ENCODE data around the gene TUBG2.
A peak's percentile ranks its signal among the peaks of the same experiment; 100 is the strongest.
"Not testable (repeated sequence)": the region's sequence is repeated elsewhere in the genome, so short reads cannot be mapped to it uniquely, and the experiment has no call there.

Gene TUBG2

GRCh38 chr17:42655528-42655927, 3.6 kb upstream of the TUBG2 start:
- DNase-seq = no peak

GRCh38 chr17:42657824-42658588, 1.1 kb upstream of the TUBG2 start:
- DNase-seq = no peak

GRCh38 chr17:42659932-42660274, 819 bp downstream of the TUBG2 start:
- not testable (repeated sequence) for DNase-seq

- DNase-seq = no peak
Measured at GRCh38 chr17:42660692-42661345, 1.7 kb downstream of the TUBG2 start.

- no peak for DNase-seq
Measured at GRCh38 chr17:42665581-42666001, 6.5 kb downstream of the TUBG2 start.

- not testable (repeated sequence) for DNase-seq
Measured at GRCh38 chr17:42666126-42666525, 7.0 kb downstream of the TUBG2 start.

GRCh38 chr17:42667088-42667951, 8.2 kb downstream of the TUBG2 start:
- no peak for DNase-seq

- DNase-seq = no peak
Measured at GRCh38 chr17:42669705-42669976, 10.6 kb downstream of the TUBG2 start.

GRCh38 chr17:42669977-42670788, 11.1 kb downstream of the TUBG2 start:
- peak; percentile 49 for DNase-seq

- DNase-seq = no peak
Measured at GRCh38 chr17:42670789-42671657, 11.9 kb downstream of the TUBG2 start.

GRCh38 chr17:42672038-42672437, 13.0 kb downstream of the TUBG2 start:
- DNase-seq = no peak

GRCh38 chr17:42673266-42673884, 14.3 kb downstream of the TUBG2 start:
- DNase-seq = no peak

GRCh38 chr17:42673885-42674754, 15.0 kb downstream of the TUBG2 start:
- DNase-seq = no peak

- DNase-seq = no peak
Measured at GRCh38 chr17:42674755-42675347, 15.8 kb downstream of the TUBG2 start.

- no peak for DNase-seq
Measured at GRCh38 chr17:42675348-42675964, 16.4 kb downstream of the TUBG2 start.

GRCh38 chr17:42675965-42676423, 16.9 kb downstream of the TUBG2 start:
- no peak for DNase-seq

GRCh38 chr17:42676424-42677011, 17.4 kb downstream of the TUBG2 start, which contains the start of gene PLEKHH3:
Gene PLEKHH3 (minus strand): TSS chr17:42676994. CDS start chr17:42676563, 431 bp downstream.
- no peak for DNase-seq

GRCh38 chr17:42677012-42677857, 18.2 kb downstream of the TUBG2 start:
- DNase-seq = peak; percentile 95

Data from central memory CD4-positive, alpha-beta T cell (primary cell).